SK-N-SH treated with all-trans-retinoic acid at 6 μM for 48 hours (cell line): Measurements from ENCODE around the gene AGR2.

Source experiments
- ATAC-seq: fragments of 200-7000 bp; cut with Tn5 transposase; 3 replicates; pipeline ENCODE4 v1.9.1; 2020; ENCODE audit warnings: mild to moderate bottlenecking, moderate library complexity
- RARB ChIP-seq: fragments of 250-450 bp; sonication (Bioruptor Pico); IDR thresholded peaks from 2 replicates; pipeline ENCODE4 v1.8.0; 2021; ENCODE audit warnings: mild to moderate bottlenecking, moderate library complexity

Gene AGR2

GRCh38 chr7:16742547-16742946 is 62.3 kb downstream of the AGR2 start:
- TF ChIP-seq RARB (CRISPR knock-in tag), result no peak
- ATAC-seq, result no peak
